HG03521 (cell line): ENCODE results near the gene ZRANB3.
"Not testable (repeated sequence)": the region's sequence is repeated elsewhere in the genome, so short reads cannot be mapped to it uniquely, and the experiment has no call there.

Experiments
- ATAC-seq: cut with Tn5 transposase; IDR thresholded peaks from one replicate; pipeline ENCODE4 v1.9.1; 2021; ENCODE audit warnings: mild to moderate bottlenecking, moderate library complexity; ENCODE audit not compliant: unreplicated experiment

Gene ZRANB3

GRCh38 chr2:135490376-135490775, 40.6 kb downstream of the ZRANB3 start:
- no peak for ATAC-seq

GRCh38 chr2:135485441-135485840, 45.6 kb downstream of the ZRANB3 start:
- ATAC-seq, result no peak

GRCh38 chr2:135475128-135475527, 55.9 kb downstream of the ZRANB3 start:
- no peak for ATAC-seq

- ATAC-seq, result no peak
Observed at GRCh38 chr2:135473567-135473966, 57.5 kb downstream of the ZRANB3 start.

- no peak for ATAC-seq
Observed at GRCh38 chr2:135471106-135471505, 59.9 kb downstream of the ZRANB3 start.

GRCh38 chr2:135457279-135457678, 73.7 kb downstream of the ZRANB3 start:
- no peak for ATAC-seq

GRCh38 chr2:135456835-135457234, 74.2 kb downstream of the ZRANB3 start:
- ATAC-seq, result no peak

- no peak for ATAC-seq
Observed at GRCh38 chr2:135456431-135456830, 74.6 kb downstream of the ZRANB3 start.

- ATAC-seq, result no peak
Observed at GRCh38 chr2:135454608-135455007, 76.4 kb downstream of the ZRANB3 start.

- not testable (repeated sequence) for ATAC-seq
Observed at GRCh38 chr2:135453027-135453426, 78.0 kb downstream of the ZRANB3 start.

GRCh38 chr2:135451966-135452365, 79.1 kb downstream of the ZRANB3 start:
- no peak for ATAC-seq

GRCh38 chr2:135443013-135443412, 88.0 kb downstream of the ZRANB3 start:
- ATAC-seq, result not testable (repeated sequence)

GRCh38 chr2:135435155-135435554, 95.9 kb downstream of the ZRANB3 start:
- not testable (repeated sequence) for ATAC-seq

- ATAC-seq, result no peak
Observed at GRCh38 chr2:135424849-135425248, 106.2 kb downstream of the ZRANB3 start.

GRCh38 chr2:135422898-135423297, 108.1 kb downstream of the ZRANB3 start:
- ATAC-seq, result no peak

GRCh38 chr2:135411646-135412045, 119.4 kb downstream of the ZRANB3 start:
- ATAC-seq, result no peak

GRCh38 chr2:135409436-135409835, 121.6 kb downstream of the ZRANB3 start:
- no peak for ATAC-seq

- not testable (repeated sequence) for ATAC-seq
Observed at GRCh38 chr2:135396259-135396658, 134.8 kb downstream of the ZRANB3 start.

GRCh38 chr2:135386993-135387392, 144.0 kb downstream of the ZRANB3 start:
- no peak for ATAC-seq

- ATAC-seq, result no peak
Observed at GRCh38 chr2:135378591-135378990, 152.4 kb downstream of the ZRANB3 start.

GRCh38 chr2:135373702-135374101, 157.3 kb downstream of the ZRANB3 start:
- no peak for ATAC-seq

- ATAC-seq, result no peak
Observed at GRCh38 chr2:135349941-135350340, 181.1 kb downstream of the ZRANB3 start.

GRCh38 chr2:135348096-135348704, 182.8 kb downstream of the ZRANB3 start:
- not testable (repeated sequence) for ATAC-seq
